GM10266 (cell line): Measurements from ENCODE around the gene PI16.

Experiments
- DNase-seq: peaks from one replicate; pipeline ENCODE4 v3.0.0; 2012; ENCODE audit errors: extremely low spot score
- TF ChIP-seq, protein P1 (sequence below): IDR thresholded peaks from 2 replicates; pipeline ENCODE4 v1.5.1; 2012; ENCODE audit warnings: mild to moderate bottlenecking, low read depth; ENCODE audit not compliant: control insufficient read depth, insufficient read depth; ENCODE audit errors: missing control alignments

The PI16 gene

DNA sequence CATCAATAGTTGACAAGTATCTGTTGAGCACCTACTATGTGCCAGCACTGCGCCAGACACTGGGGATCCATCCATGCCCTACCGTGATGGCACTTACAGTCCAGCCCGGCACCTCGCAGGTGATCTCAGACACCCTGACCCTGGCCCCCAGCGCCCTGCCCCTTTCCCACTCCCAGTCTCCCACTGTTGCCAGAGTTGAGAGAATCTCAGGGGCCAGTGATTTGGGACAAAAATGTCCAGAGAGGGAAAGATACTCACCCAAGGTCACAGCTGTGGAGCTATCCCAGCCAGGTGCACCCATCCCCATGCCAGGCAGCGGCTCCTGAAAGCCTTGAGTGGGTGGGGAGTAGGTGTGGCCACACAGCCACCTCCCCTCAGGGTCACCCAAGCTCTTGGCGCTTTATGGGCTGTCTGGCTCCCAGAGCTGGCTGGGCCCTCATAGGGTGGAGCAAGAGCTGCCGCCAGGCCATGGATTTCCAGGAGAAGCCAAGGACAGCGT lies 3.3 kb downstream of the PI16 start:
- DNase-seq, result no peak
- TF ChIP-seq, protein P1, sequence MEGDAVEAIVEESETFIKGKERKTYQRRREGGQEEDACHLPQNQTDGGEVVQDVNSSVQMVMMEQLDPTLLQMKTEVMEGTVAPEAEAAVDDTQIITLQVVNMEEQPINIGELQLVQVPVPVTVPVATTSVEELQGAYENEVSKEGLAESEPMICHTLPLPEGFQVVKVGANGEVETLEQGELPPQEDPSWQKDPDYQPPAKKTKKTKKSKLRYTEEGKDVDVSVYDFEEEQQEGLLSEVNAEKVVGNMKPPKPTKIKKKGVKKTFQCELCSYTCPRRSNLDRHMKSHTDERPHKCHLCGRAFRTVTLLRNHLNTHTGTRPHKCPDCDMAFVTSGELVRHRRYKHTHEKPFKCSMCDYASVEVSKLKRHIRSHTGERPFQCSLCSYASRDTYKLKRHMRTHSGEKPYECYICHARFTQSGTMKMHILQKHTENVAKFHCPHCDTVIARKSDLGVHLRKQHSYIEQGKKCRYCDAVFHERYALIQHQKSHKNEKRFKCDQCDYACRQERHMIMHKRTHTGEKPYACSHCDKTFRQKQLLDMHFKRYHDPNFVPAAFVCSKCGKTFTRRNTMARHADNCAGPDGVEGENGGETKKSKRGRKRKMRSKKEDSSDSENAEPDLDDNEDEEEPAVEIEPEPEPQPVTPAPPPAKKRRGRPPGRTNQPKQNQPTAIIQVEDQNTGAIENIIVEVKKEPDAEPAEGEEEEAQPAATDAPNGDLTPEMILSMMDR, result no peak

DNA sequence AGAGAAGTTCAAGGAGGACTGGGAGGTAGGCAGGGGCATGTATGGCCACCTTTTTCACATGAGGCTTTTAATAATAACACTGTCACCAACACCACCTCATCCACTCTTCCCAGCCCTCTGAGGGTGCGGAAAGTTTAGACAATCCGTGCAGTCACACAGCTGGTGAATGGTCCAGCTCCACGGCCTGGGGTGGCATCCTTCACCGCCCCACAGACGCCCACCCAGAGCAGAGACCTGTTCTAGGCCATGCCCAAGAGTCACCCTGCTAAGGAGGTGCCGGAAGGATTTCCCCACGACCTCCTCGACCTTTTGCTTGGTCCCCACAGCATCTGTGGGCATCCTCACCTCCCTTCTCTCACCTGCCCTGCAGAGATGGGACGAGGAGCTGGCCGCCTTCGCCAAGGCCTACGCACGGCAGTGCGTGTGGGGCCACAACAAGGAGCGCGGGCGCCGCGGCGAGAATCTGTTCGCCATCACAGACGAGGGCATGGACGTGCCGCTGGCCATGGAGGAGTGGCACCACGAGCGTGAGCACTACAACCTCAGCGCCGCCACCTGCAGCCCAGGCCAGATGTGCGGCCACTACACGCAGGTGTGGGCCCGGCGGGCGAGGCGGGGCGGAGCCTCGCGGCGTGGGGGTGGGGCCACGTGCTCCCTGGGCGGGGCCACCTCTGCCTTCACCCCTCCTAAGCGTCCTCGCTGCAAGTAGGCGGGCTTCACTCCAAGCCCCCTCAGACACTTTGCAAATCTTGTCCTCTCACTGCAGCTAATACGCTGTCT lies 4.4 kb downstream of the PI16 start:
- TF ChIP-seq, protein P1, result no peak
- DNase-seq, result no peak

DNA sequence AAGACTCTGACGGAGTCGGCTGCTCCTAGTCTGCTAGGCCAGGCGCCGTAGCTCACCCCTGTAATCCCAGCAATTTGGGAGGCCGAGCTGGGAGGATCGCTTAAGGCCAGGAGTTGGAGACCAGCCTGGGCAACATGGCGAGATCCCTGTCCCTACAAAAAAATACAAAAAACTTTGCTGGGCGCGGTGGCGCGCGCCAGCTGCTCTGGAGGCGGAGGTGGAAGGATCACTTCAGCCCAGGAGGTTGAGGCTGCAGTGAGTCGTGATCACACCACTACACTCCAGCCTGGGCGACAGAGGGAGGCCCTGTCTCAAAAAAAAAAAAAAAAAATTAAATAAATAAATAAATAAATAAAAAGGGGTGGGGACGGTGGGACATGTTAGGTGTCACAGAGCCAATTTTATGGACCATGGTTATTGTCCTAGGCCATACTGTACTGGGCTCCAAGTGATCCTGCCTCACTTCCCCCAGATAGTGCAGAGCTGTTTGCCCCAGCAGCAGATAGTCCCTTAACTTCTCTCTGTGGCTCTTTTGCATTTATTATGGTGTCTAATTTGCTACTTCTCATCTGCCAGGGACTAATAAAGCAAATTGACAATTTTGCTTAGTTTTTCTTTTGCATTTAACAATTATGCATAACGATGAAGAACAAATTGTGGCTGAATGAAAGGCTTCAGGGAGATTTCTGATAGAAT lies 5.2 kb downstream of the PI16 start:
- TF ChIP-seq, protein P1, result no peak
- no peak for DNase-seq

DNA sequence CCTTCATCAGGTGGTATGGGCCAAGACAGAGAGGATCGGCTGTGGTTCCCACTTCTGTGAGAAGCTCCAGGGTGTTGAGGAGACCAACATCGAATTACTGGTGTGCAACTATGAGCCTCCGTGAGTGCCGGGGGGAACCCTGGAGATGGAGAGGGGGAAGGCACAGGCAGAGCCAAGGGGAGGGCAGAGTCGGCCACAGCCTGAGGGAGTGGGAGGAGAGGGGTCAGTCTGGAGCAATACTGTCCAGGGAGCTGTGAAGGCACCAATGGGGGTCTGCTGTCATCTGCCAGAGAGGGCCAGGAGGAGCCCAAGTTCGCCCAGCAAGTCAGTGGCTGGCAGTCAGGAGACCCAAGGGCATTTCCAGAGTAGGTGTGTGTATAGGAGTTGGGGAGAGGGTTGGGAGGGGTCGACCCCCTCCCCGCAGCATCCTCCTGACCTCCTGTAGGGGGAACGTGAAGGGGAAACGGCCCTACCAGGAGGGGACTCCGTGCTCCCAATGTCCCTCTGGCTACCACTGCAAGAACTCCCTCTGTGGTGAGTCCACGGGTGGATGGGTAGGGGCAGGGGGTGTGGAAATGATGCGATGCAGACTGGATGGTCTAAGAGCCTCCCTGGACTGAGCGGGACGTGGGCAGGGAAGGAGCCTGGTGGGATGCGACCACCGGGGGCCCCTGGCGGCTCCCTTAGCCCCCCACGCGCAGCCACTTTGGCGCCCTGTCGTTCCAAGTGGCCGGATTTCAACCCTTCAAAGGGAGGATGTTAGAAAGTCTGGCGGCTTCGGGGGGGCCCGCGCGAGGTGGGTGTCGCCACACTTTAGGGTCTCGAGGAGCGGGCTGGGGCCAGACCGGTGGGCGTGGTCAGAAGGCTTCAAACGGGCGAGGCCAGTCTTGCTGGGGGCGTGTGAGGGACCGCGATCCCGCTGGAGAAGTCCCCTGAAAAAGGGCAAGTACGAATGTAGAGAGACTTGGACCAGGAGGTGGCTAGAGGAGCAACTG lies 7.2 kb downstream of the PI16 start:
- no peak for DNase-seq
- TF ChIP-seq, protein P1, result no peak

DNA sequence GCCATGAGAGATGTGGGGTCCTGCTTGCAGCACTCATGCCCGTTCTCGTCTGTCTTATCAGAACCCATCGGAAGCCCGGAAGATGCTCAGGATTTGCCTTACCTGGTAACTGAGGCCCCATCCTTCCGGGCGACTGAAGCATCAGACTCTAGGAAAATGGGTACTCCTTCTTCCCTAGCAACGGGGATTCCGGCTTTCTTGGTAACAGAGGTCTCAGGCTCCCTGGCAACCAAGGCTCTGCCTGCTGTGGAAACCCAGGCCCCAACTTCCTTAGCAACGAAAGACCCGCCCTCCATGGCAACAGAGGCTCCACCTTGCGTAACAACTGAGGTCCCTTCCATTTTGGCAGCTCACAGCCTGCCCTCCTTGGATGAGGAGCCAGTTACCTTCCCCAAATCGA lies 8.3 kb downstream of the PI16 start:
- peak; percentile 85 for DNase-seq

More for the DNA sequence above, 8.3 kb downstream of the PI16 start:
- TF ChIP-seq, protein P1, result no peak
